CD8-positive, alpha-beta memory T cell (primary cell): ENCODE data around the gene PDZRN4. TPM values are rescaled to one million over a fixed set of nuclear protein-coding genes. Genes with fewer than 3 reads are reported as not detected.

Source experiments
- CTCF ChIA-PET: fragments of 350-600 bp; sonication (Branson Sonifier 250); formaldehyde crosslinking; loops from one replicate; lab custom pipeline; 2021; ENCODE audit warnings: antibody characterized with exemption; lab: Charles Lee
- POLR2A ChIA-PET: fragments of 350-600 bp; sonication (Branson Sonifier 250); formaldehyde crosslinking; loops from one replicate; lab custom pipeline; 2021; ENCODE audit warnings: antibody characterized with exemption; lab: Charles Lee
- DNase-seq, 5 donors: peaks; one replicate each; pipeline versions ENCODE4 v3.0.0 to v3.0.0-alpha.2; 2020 to 2022; ENCODE audit warnings: mixed read lengths in 1 of 5
- H3K27ac ChIP-seq: one replicate; pipeline ENCODE4 v1.7.0; 2013; ENCODE audit warnings: low read depth, mild to moderate bottlenecking, low read length, moderate library complexity
- H3K27me3 ChIP-seq: 2 replicates; pipeline ENCODE4 v1.7.0; 2013; ENCODE audit warnings: low read length, mild to moderate bottlenecking; ENCODE audit not compliant: insufficient read depth, poor library complexity, severe bottlenecking
- H3K36me3 ChIP-seq: 2 replicates; pipeline ENCODE4 v1.7.0; 2013; ENCODE audit warnings: mild to moderate bottlenecking, low read length, moderate library complexity; ENCODE audit not compliant: insufficient read depth
- H3K4me1 ChIP-seq: 2 replicates; pipeline ENCODE4 v1.7.0; 2013; ENCODE audit warnings: mild to moderate bottlenecking, low read length, moderate library complexity; ENCODE audit not compliant: insufficient read depth
- H3K4me3 ChIP-seq: 2 replicates; pipeline ENCODE4 v1.7.0; 2013; ENCODE audit warnings: mild to moderate bottlenecking, low read length
- H3K9me3 ChIP-seq: 2 replicates; pipeline ENCODE4 v1.7.0; 2013; ENCODE audit warnings: mild to moderate bottlenecking, low read length
- H3K27ac Mint-ChIP-seq, 8 donors: one replicate each; pipeline ENCODE4 v1.8.0; 2020 to 2021; ENCODE audit warnings: mixed read lengths in 8 of 8, mild to moderate bottlenecking in 6 of 8, inconsistent platforms in 3 of 8, moderate library complexity in 3 of 8
- H3K27me3 Mint-ChIP-seq, 2 donors: one replicate each; pipeline ENCODE4 v1.8.0; 2020 to 2021; ENCODE audit warnings: mixed read lengths in 2 of 2, mild to moderate bottlenecking in 1 of 2, moderate library complexity in 1 of 2
- H3K36me3 Mint-ChIP-seq, 3 donors: one replicate each; pipeline ENCODE4 v1.8.0; 2020 to 2021; ENCODE audit warnings: mixed read lengths in 3 of 3, inconsistent platforms in 1 of 3, mild to moderate bottlenecking in 1 of 3
- H3K4me1 Mint-ChIP-seq, 3 donors: one replicate each; pipeline ENCODE4 v1.8.0; 2020 to 2021; ENCODE audit warnings: mixed read lengths in 3 of 3, inconsistent platforms in 1 of 3, mild to moderate bottlenecking in 1 of 3
- H3K4me3 Mint-ChIP-seq, 7 donors: one replicate each; pipeline ENCODE4 v1.8.0; 2020 to 2021; ENCODE audit warnings: mixed read lengths in 7 of 7, mild to moderate bottlenecking in 6 of 7, moderate library complexity in 4 of 7, inconsistent platforms in 2 of 7
- H3K9me3 Mint-ChIP-seq, 5 donors: one replicate each; pipeline ENCODE4 v1.8.0; 2020 to 2022; ENCODE audit warnings: mixed read lengths in 5 of 5, mild to moderate bottlenecking in 3 of 5, moderate library complexity in 2 of 5, inconsistent platforms in 1 of 5
- polyA plus RNA-seq: library from polyadenylated mRNA; unstranded; fragments of 300-500 nt; fragmentation: Illumina TruSeq; gene quantifications from one replicate; pipeline ENCODE4 v1.2.3, GENCODE V29; 2021
- total RNA-seq, 2 experiments: library from RNA; stranded (reverse); gene quantifications; one replicate each; pipeline ENCODE4 v1.2.3, GENCODE V29; 2021

The PDZRN4 gene
- total and polyA plus RNA-seq, 3 experiments from 2014 or later, result not detected

DNA sequence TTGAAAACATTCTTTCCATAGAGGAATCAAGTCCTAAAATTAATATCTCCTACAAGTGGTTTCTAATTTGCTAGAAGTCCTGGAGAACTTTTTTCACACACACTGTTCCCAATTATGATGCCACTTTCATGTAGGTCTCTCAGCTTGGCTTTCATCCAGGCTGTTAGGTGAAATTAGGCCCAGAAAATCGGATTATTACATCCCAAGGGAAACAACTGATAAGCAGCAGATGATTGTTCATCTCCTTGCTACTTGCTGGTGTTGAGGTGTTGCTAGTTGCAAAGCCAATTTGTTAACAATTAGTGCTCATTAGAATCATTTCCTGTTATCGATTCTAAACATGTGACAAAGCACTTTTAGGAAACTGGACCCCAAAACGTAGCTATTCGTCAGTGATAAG, 248.0 kb downstream of the PDZRN4 start:
- H3K27me3 Mint-ChIP-seq, result no peaks in the 10 kb centered on the region
- no peak for DNase-seq
- POLR2A ChIA-PET, result no interaction called here

DNA sequence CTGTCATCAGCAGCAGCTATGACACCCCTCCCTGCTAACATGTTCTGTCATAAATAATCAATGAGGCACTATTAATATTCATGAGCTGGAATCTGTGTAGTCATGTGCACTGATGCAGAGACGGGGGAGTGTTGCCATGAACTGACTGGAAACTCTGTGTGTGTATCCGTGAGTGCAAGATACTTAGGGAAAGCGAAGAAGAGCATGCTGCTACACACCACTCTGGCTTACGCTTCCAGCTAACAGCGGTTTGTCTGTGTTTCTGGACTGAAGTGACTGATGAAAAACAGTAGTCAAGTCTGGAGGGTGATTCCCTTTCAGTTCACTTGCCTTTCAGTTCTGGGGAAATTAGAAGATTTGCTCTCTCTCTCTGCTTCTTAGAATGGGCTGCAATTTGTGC, 249.4 kb downstream of the PDZRN4 start:
- H3K27ac ChIP-seq, result no peak overlapping the region
- POLR2A ChIA-PET, result no interaction called here

More for the DNA sequence above, 248.0 kb downstream of the PDZRN4 start:
- CTCF ChIA-PET, result no interaction called here
- H3K36me3 Mint-ChIP-seq, result no peaks in the 10 kb centered on the region
- no peak overlapping the region for H3K4me3 ChIP-seq
- no peaks in the 10 kb centered on the region for H3K27me3 ChIP-seq
- H3K9me3 ChIP-seq, result no peaks in the 10 kb centered on the region
- H3K4me1 ChIP-seq, result no peaks in the 10 kb centered on the region
- H3K27ac Mint-ChIP-seq, result no peak overlapping the region
- H3K4me3 Mint-ChIP-seq, result no peak overlapping the region
- peaks cover 0 to 8% (median 0%) of the 10 kb centered on the region in 3 donors for H3K4me1 Mint-ChIP-seq
- no peaks in the 10 kb centered on the region for H3K36me3 ChIP-seq
- no peak overlapping the region for H3K27ac ChIP-seq
- H3K9me3 Mint-ChIP-seq, result no peaks in the 10 kb centered on the region

DNA sequence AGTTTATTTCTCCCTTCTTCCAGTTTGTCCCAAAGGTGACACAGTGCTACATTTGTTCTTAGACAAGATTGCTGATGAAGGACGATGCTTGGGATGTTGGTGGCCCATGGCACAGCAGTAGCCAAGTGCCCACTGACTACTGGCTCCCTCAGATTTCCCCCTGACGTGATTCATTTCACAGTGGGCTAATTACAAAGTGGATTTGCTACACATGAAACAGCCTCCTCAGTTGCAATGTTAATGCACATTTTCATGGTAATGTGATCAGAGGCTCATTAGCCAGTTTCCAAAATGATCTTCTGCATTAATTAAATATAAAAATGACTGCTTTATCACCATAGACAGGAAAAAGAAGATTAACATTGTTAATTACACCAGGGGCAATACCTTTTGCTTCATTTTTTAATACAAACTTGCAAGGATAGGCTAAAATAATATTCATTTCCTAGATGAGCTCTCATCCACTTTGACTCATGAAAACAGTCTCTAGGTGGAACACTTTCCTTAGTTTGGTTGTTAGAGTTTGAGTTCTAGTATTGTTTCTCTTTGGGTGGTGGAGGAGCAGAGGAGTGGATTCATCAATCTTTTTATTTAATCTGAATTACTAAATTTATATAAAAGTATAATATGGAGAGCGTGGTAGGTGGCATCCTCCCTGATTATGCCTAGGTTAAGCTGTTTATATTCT, 250.9 kb downstream of the PDZRN4 start:
- H3K27me3 ChIP-seq, result no peaks in the 10 kb centered on the region

More for the DNA sequence above, 249.4 kb downstream of the PDZRN4 start:
- Mint-ChIP-seq H3K27me3 (no peaks in the 10 kb centered on the region), H3K9me3 (no peaks in the 10 kb centered on the region), H3K4me1 (peaks cover 0 to 8% (median 0%) of the 10 kb centered on the region in 3 donors), H3K27ac (no peak overlapping the region), H3K4me3 (no peak overlapping the region), H3K36me3 (no peaks in the 10 kb centered on the region)
- no peak for DNase-seq
- H3K4me3 ChIP-seq, result no peak overlapping the region
- H3K4me1 ChIP-seq, result no peaks in the 10 kb centered on the region
- no peaks in the 10 kb centered on the region for H3K27me3 ChIP-seq
- H3K36me3 ChIP-seq, result no peaks in the 10 kb centered on the region
- CTCF ChIA-PET, result interaction anchor here (0.7 kb wide), 1 partner anchor 1122 kb away, joined by 3 read pairs; no protein-coding TSS in a partner anchor
- no peaks in the 10 kb centered on the region for H3K9me3 ChIP-seq

DNA sequence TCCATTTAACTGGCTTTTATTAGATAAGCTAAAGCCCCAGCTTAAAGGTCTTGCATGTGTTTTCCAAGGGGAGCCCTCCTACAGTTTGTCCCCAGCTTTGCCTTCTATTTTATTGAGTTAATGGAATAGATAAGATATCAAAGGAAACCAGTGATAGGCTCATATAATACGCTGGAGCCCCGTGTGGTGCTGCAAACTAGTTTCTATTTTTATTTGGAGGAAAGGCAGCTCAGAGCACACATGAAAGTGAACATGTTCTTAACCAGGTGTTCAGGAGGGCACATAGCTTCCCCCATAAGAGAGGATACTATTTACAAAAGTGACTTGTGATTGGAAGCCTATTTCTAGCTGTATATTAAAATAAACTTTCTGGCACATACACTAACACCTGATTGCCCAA, 251.7 kb downstream of the PDZRN4 start:
- Mint-ChIP-seq H3K9me3 (no peaks in the 10 kb centered on the region), H3K36me3 (no peaks in the 10 kb centered on the region), H3K27me3 (no peaks in the 10 kb centered on the region), H3K4me1 (peaks cover 0 to 8% (median 0%) of the 10 kb centered on the region in 3 donors), H3K27ac (no peak overlapping the region), H3K4me3 (no peak overlapping the region)
- ChIA-PET CTCF (no interaction called here), POLR2A (no interaction called here)
- Histone ChIP-seq H3K4me1 (no peaks in the 10 kb centered on the region), H3K4me3 (no peak overlapping the region), H3K9me3 (no peaks in the 10 kb centered on the region), H3K36me3 (no peaks in the 10 kb centered on the region), H3K27me3 (no peaks in the 10 kb centered on the region), H3K27ac (no peak overlapping the region)
- DNase-seq, result no peak

More for the DNA sequence above, 250.9 kb downstream of the PDZRN4 start:
- Mint-ChIP-seq H3K4me1 (peaks cover 0 to 8% (median 0%) of the 10 kb centered on the region in 3 donors), H3K27me3 (no peaks in the 10 kb centered on the region), H3K27ac (no peak overlapping the region), H3K4me3 (no peak overlapping the region), H3K9me3 (no peaks in the 10 kb centered on the region), H3K36me3 (no peaks in the 10 kb centered on the region)
- Histone ChIP-seq H3K4me3 (no peak overlapping the region), H3K36me3 (no peaks in the 10 kb centered on the region), H3K4me1 (no peaks in the 10 kb centered on the region), H3K27ac (no peak overlapping the region), H3K9me3 (no peaks in the 10 kb centered on the region)
- ChIA-PET CTCF (no interaction called here), POLR2A (no interaction called here)
- DNase-seq, result no peak

DNA sequence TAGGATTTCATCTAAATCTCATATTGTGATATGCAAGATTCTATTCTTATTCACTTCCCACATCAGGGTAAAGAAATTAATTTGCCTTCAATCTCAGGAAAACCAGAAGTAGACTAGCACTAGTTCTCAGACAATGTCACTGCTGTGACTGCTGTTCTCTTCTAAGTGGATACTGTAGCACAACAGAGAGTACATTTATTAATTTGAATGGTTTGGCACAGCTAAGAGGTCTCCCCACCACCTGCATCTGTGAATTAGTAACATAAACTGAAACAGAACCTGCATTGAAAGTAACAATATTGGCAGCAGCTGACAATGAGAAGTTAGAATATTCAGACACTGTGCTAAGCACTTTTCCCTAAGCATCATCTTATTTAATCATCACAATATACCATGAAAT, 253.1 kb downstream of the PDZRN4 start:
- H3K27me3 Mint-ChIP-seq, result no peaks in the 10 kb centered on the region
- no peak for DNase-seq
- H3K27ac Mint-ChIP-seq, result no peak overlapping the region
- Histone ChIP-seq H3K36me3 (no peaks in the 10 kb centered on the region), H3K4me1 (no peaks in the 10 kb centered on the region), H3K27me3 (no peaks in the 10 kb centered on the region), H3K27ac (no peak overlapping the region), H3K9me3 (no peaks in the 10 kb centered on the region), H3K4me3 (no peak overlapping the region)
- ChIA-PET CTCF (no interaction called here), POLR2A (no interaction called here)
- H3K36me3 Mint-ChIP-seq, result no peaks in the 10 kb centered on the region
- no peaks in the 10 kb centered on the region for H3K9me3 Mint-ChIP-seq
- peaks cover 0 to 8% (median 0%) of the 10 kb centered on the region in 3 donors for H3K4me1 Mint-ChIP-seq
- H3K4me3 Mint-ChIP-seq, result no peak overlapping the region

DNA sequence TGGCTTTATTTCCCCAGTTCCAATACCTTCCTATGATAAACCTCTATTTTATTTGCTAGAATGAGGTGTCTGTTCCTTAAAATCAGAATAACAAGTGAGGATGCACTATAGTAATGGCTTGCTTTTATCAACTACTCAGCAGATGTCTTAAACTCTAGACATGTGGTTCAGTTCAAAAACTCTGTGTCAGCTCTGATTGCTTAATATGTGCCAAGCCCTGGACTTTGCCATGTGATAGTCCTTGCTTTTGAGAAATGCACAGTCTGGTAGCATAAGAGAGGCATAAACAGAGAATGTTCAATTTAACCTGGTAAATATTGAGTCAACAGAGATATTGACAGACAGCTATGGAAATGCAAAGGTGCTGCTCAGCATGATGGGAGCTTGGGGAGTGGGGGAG, 254.8 kb downstream of the PDZRN4 start:
- H3K9me3 Mint-ChIP-seq, result no peaks in the 10 kb centered on the region
- H3K27ac Mint-ChIP-seq, result no peak overlapping the region
- H3K27me3 Mint-ChIP-seq, result no peaks in the 10 kb centered on the region
- no peak overlapping the region for H3K4me3 ChIP-seq
- no peak for DNase-seq
- H3K27me3 ChIP-seq, result no peaks in the 10 kb centered on the region
- no peaks in the 10 kb centered on the region for H3K36me3 ChIP-seq
- no peak overlapping the region for H3K4me3 Mint-ChIP-seq
- no peaks in the 10 kb centered on the region for H3K36me3 Mint-ChIP-seq
- ChIA-PET POLR2A (no interaction called here), CTCF (no interaction called here)
- H3K4me1 ChIP-seq, result no peaks in the 10 kb centered on the region
- H3K4me1 Mint-ChIP-seq, result peaks cover 0 to 3% (median 0%) of the 10 kb centered on the region in 3 donors
- no peak overlapping the region for H3K27ac ChIP-seq
- H3K9me3 ChIP-seq, result no peaks in the 10 kb centered on the region

DNA sequence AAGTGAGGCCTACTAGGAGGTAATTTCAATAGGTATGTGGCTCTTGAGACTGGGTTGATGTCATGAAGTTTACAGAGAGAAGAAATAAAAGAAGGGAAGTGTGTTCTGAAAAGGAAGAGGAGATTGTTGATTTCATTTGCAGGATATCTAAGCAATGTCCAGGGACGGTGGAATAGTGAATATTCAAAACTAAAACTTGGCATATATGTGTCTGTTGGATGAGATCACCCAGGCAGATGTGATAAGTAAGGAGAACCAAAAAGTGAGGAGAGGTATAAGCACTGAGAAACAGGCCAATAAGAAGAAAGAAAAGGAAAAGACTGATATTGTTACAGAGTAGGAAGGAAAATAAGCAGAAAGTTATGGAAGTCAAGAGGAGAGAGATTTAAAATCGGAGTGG, 255.6 kb downstream of the PDZRN4 start:
- Mint-ChIP-seq H3K36me3 (no peaks in the 10 kb centered on the region), H3K27me3 (no peaks in the 10 kb centered on the region), H3K4me1 (no peaks in the 10 kb centered on the region), H3K27ac (no peak overlapping the region), H3K9me3 (no peaks in the 10 kb centered on the region), H3K4me3 (no peak overlapping the region)
- Histone ChIP-seq H3K4me3 (no peak overlapping the region), H3K27ac (no peak overlapping the region), H3K9me3 (no peaks in the 10 kb centered on the region), H3K4me1 (no peaks in the 10 kb centered on the region), H3K27me3 (no peaks in the 10 kb centered on the region), H3K36me3 (no peaks in the 10 kb centered on the region)
- CTCF ChIA-PET, result no interaction called here
- POLR2A ChIA-PET, result no interaction called here
- DNase-seq, result no peak

DNA sequence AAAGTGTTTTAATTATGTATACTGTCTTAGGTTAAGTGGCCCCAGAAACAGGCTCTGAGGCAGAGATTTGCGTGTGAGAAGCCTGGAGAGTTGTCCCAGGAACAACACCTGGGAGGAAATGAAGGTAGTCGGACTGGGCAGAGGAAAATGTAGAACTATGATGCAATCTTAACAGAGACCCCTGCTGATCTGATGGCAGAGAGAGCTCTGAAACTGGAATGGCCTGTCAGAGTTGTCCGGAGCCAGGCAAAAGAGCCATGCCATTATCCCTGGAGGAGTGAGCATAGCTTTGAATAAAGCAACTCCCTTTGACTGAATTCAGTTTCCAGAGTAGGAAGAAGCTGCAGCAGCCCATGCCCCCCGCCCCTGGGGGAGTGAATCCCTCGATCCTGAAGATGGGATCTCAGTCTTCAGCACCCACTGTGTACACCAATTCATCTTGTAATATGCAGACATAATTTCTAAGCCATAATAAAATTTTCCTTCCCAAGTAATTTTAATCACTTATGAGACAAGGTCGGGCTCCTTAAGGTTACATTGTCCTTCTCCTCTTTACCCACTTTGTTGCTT, 264.8 kb downstream of the PDZRN4 start:
- Mint-ChIP-seq H3K36me3 (no peaks in the 10 kb centered on the region), H3K4me3 (no peak overlapping the region)

More for the DNA sequence above, 264.8 kb downstream of the PDZRN4 start:
- Histone ChIP-seq H3K27ac (no peak overlapping the region), H3K27me3 (no peaks in the 10 kb centered on the region), H3K9me3 (no peaks in the 10 kb centered on the region), H3K4me1 (no peaks in the 10 kb centered on the region), H3K4me3 (no peak overlapping the region), H3K36me3 (no peaks in the 10 kb centered on the region)
- peaks cover 0 to 2% of the 10 kb centered on the region in 2 donors for H3K27me3 Mint-ChIP-seq
- ChIA-PET CTCF (no interaction called here), POLR2A (no interaction called here)
- H3K4me1 Mint-ChIP-seq, result no peaks in the 10 kb centered on the region
- H3K27ac Mint-ChIP-seq, result no peak overlapping the region
- H3K9me3 Mint-ChIP-seq, result no peaks in the 10 kb centered on the region
- no peak for DNase-seq
